NCI-H2171 (cell line): Measurements from ENCODE around the gene GLRX3.
"Not testable (repeated sequence)": the region's sequence is repeated elsewhere in the genome, so short reads cannot be mapped to it uniquely, and the experiment has no call there.

Experiments used
- DNase-seq: peaks from one replicate; lab custom pipeline; 2025; lab: John Stamatoyannopoulos, UW

GLRX3 gene

GRCh38 chr10:130136226-130137089 lies at the start of gene GLRX3:
TSS of gene GLRX3 (plus strand) at chr10:130136391. CDS start at chr10:130136421, 30 bp downstream.
- peak; percentile 70 for DNase-seq

DNA sequence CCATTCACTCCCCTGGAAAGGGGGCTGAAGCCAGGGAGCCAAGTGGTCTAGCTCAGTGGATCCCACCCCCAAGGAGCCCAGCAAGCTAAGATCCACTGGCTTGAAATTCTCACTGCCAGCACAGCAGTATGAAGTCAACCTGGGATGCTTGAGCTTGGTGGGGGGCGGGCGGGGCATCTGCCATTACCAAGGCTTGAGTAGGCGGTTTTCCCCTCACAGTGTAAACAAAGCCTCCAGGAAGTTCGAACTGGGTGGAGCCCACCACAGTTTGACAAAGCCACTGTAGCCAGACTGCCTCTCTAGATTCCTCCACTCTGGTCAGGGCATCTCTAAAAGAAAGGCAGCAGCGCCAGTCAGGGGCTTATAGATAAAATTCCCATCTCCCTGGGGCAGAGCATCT lies 45.6 kb upstream of the GLRX3 start:
- not testable (repeated sequence) for DNase-seq

DNA sequence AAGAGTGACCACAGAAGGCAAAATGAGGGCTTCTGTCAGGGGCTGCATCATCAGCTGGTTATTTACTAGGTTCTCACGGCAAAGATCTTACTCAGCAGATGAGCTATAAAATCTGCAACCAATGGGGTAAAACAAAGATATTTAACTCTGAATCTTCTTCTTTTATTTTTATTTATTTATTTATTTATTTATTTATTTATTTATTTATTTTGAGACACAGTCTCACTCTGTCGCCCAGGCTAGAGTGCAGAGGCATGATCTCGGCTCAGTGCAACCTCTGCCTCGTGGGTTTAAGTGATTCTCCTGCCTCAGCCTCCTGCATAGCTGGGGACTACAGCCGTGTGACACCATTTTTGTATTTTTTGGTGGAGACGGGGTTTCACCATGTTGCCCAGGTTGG lies 36.8 kb upstream of the GLRX3 start:
- no peak for DNase-seq

GRCh38 chr10:130105724-130106123 lies 30.5 kb upstream of the GLRX3 start:
- DNase-seq: no peak

DNA sequence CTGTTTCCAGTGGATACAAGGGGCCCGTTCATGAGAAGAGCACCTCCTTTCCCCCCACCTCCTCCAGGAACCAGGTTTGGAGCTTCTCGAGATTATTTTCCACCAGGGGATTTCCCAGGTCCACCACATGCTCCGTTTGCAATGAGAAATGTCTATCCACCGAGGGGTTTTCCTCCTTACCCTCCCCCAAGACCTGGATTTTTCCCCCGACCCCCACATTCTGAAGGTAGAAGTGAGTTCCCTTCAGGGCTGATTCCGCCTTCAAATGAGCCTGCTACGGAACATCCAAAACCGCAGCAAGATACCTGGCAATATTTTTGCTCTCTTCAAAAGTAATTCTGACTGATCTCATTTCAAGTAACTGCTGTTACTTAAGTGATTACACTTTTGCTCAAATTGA lies 28.0 kb upstream of the GLRX3 start:
- not testable (repeated sequence) for DNase-seq

GRCh38 chr10:130108934-130109604 lies 27.1 kb upstream of the GLRX3 start:
- DNase-seq: no peak

DNA sequence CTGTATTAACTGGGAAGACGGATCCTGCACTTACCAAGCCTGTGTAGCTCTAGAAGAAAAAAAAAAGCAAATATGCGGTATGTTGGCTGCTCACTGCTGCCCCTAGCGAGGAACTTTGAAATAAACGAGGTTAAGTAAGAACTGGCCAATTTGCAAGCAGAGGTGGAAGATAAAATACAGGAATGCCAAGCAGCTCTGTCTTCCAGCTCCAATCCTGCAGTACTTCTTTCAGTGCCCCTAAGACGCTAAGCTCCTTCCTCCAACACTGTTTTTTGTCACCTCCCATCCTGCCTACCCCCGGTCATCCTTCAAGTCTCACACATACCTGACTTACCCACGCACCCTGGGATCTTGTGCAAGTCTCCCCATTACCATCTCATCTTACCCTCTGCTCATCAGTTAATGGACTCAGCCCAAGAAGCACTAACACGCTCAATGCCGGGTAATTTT lies 26.4 kb upstream of the GLRX3 start:
- peak; percentile 4 for DNase-seq

DNA sequence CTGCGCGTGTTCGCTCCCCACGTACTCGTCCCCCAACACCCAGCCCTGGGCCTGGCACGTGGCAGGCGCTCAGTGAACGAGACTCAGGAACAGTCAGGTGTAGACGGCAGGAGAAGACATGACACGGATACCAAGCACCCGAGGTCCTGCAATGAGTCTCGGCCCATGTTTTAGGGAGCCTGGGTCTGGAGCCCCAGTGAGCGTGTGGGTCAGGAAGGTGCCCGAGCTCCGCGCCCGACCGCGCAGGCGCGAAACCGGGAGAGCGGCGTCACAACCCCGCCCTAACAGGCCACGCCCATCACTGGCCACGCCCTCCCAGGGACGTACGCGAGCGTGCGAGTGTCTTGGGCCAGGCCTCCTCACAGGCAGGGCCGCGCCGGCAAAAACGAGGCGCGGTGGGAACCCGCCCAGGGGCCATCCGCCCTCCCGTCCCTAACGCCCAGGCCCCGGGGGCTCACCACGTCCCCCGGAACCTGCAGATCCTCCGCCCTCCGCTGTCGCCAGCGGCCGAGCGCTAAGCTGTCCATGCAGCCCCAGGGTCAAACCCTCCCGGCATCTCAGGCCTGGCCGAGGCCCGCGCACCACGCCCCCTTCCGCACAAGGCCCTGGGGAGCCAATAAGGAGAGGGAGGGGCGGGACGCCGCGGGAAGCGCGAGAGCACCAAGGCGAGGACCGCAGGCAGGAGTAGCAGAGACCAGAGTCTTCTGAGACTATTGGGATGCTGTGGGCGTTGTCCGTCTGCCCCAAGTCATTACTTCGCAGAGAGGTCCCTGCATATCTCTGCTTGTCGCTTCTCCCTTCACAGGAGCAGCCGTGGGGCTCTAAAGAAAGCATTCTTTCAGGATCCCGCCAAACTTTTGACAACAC lies 25.7 kb upstream of the GLRX3 start, which contains the start of gene C10orf143:
C10orf143 (minus strand) TSS at position 585 of the 867 bp plus-strand sequence; CDS start at position 527, 58 bp downstream.
- DNase-seq: peak; percentile 66

DNA sequence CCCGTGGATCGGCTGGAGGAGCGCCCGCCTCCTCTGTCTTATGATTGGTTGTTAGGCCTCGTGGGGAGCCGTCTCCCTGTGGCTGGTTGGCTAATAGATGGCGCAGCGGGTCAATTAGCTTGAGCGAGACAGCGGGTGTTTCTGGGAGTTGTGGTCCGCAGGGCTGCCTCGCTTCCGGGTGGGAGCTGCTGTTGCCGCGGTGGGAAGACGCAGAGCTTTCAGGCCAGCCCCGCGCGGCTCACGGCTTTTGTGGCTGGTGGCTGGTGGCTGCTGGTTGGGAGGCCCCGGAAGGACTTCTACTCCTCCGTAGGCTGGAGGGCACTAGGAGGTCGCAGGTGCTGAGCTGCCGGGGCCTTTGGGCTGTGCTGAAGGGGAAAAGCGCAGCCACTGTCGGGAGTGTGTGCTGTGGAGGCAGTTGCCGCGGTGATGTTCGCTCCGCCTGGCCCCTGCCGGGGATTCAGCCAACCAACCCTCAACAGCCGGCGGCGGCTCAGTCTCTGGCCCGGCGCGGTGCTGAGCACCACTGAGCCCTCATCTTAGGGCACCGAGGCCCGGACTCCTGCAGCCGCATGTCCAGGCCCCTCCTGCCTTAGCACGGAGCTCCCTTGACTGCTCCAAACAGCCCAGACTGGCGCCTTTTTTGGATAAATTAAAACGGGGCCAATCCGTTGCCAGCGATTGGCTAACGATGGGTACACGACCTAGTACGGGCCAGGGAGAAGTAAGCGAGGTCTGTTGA lies 24.9 kb upstream of the GLRX3 start:
- peak; percentile 85 for DNase-seq

DNA sequence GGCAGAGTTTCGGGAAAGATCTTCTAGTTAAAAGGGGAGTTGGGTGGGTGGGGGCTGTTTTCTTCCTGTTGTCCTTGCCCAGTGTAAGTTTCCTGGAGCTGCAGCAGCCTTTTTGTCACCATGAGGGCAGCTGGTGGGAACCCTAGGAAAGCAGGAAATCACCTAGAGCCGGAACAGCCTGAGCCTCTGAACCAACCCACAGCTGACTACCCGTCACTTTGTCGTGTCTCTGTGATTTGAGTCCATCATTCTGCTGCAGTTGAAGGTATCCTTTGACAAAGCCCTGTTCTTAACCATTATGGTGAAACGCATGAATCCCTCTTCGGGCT lies 24.4 kb upstream of the GLRX3 start:
- DNase-seq: no peak

DNA sequence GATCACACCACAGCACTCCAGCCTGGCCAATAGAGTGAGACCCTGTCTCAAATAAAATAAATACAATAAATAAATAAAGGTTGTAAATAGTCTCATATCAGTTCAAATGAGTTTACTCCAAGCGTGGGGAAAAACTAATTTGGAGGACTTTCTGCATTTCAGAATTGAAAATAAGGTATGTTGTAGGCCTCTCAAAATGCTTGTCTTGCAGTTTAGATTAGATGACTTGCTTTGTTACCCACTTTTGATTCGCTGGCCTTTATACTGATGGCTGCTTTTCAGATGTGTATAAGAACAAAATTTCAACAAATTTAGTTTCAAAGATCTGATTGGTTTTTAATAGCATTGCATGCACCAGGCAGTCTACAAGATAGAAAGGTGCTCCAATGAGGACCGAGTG lies 23.4 kb upstream of the GLRX3 start:
- DNase-seq: no peak

GRCh38 chr10:130116942-130117341 lies 19.2 kb upstream of the GLRX3 start:
- not testable (repeated sequence) for DNase-seq

- not testable (repeated sequence) for DNase-seq
These were observed 18.7 kb upstream of the GLRX3 start for GRCh38 chr10:130117535-130117934.

- DNase-seq: no peak
These were observed 14.6 kb upstream of the GLRX3 start for GRCh38 chr10:130121486-130122079.

DNA sequence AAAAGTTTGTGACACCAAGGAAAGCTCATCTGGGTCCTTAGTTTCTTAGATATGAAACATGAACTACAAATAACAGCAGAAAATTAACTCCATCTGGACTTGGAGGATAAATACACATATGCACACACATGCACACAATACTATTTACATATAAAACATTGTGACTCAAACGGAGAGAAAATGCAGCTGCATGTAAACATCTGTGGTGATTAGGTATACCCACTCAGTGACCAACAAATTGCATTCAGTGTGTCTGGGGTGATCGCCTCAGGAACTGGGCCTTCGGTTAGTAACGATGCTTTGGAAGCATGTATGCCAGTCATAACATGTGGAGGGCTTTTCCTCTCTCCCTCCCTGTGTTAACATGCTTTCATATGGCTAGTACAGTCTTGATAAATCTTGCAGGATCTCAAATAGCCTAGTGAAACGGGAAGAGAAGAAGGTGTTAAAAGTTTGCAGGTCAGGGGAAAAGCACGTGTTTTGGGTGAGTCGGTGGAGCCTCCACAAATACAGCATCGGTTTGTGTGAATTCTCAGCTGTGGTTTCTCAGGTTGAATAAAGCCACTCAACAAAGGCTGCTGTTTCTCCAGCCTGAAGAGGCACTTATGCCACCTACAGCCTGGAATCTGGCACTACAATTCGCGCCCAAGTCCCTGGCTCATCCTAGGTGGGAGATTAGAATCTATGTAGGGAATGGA lies 8.7 kb upstream of the GLRX3 start:
- DNase-seq: peak; percentile 42

DNA sequence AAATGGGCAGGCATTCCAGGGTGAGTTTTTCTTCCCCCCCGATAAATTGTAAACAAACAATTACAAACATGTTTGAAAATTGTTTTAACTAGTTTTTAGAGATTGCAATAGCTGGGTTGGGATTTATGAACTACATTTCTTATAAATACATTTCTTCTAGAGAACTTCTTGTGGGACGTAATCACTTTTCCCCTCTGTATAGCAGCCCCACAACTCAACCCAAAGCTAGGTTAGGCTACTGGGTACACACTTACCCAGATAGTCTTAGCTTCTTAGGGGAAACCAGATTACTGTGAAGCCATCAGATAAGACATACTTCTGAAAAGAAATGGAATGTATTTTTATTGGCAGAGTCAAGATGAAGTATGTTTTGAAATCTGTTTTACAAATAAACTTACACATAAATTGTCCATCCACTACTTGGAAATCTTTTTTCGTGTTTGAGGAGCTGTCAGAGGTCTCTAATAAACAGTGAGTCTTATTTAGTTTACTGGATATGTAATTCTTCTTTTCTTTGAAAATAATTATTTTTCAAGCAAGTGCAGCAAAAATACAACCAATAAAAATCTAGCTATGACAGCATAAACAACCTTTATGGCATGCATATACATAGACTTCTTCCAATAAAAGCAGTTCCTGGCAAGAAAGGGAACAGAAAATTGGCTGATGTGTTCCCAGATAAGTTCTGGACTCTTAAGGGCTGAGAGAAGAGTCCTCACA lies 8.0 kb upstream of the GLRX3 start:
- no peak for DNase-seq

GRCh38 chr10:130128922-130129321 lies 7.3 kb upstream of the GLRX3 start:
- no peak for DNase-seq

- DNase-seq: no peak
These were observed 440 bp upstream of the GLRX3 start for GRCh38 chr10:130135676-130136225.

- no peak for DNase-seq
These were observed 878 bp downstream of the GLRX3 start for GRCh38 chr10:130137090-130137448.
